Activated CD4-positive, alpha-beta T cell treated with anti-CD3 and anti-CD28 coated beads, Interleukin-2, amount 50 U/mL, for 48 hours (primary cell): Measurements from ENCODE around the gene PDE8A.
A peak's percentile ranks its signal among the peaks of the same experiment; 100 is the strongest.

Source experiments
- DNase-seq, 2 experiments: peaks; one replicate each; pipeline ENCODE4 v3.0.0-alpha.2; 2020

Gene PDE8A

DNA sequence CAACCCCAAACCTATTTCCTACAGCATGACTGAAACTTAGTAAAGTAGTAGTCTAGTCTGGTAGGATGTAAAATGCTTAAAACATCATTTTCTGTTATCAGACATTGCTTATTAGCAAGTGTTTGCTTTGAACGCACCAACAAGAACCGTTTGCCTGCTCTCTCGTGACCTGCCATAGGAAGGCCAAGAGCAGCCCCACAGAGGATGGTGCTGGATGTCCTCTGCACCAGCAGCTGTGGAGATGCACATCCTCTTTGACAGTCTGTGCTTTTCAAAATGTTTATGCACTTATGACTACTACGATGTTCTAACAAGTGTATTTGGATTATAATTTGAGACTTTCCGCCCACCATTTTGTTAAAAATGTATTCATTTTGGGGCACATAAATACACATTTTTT, 59.6 kb downstream of the PDE8A start:
- no peak for DNase-seq

DNA sequence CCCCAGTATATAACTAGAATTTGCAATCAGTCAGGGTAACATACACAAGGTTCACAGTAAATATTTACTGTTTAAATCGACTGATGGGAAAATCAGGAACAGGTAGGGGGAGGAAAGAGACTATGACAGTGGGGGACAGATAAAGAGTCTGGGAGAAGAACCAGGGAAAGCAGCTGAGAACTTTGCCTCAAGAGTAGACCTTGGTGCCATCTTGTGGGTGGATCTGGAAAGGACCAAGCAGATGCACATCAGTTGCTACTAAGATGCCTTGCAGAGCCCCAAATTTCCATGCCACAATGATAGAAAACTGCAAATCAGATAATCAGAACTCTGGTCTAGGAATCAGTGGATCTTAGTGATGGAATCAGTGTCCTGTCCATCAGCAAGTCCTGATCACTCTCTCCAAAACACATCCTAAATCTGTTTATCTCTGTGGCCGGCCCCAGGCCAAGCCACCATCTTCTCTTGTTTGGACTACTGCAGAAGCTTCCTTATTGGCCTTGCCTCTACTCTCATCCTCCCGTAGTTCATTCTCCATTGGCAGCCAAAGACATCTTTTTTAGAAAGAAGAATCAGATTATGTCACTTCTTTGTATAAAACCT, 62.7 kb downstream of the PDE8A start:
- DNase-seq = peak; percentile 38 to 53

DNA sequence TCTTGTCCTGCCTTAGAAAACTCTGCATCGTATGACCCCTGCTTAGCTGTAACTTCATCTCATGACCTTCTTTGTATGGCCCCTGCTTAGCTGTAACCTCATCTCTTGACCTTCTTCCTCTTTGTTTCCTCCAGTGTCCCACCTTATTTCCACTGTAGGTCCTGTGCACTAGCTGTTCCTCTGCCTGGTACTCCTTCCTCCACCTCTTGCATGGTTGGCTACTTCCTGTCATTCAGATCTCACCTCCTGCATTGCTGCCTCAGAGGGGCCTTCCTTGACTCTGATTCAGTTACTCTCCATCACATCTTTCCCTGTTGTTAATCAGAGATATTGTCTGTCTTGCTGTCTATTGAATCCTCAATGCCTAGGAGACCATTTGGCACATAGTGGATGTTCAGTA, 63.2 kb downstream of the PDE8A start:
- no peak for DNase-seq

DNA sequence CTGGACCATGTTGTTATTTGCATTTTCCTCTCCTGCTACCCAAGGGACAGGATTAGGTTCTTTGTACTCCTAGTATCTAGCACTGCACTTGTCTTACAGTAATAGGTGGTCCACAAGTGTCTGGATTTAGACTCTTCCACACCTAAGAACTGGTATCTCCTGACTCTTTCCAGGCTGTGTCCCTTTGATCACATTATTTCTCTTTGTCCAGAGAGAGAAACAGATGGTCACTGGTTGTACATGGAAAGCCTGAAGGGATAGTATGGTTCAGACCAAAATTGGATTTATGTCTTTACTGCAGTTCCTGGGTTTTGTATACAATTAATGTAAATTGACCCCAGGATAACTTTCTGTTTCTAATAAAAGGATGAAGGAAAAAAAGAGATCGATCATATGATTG, 64.0 kb downstream of the PDE8A start:
- DNase-seq = no peak

DNA sequence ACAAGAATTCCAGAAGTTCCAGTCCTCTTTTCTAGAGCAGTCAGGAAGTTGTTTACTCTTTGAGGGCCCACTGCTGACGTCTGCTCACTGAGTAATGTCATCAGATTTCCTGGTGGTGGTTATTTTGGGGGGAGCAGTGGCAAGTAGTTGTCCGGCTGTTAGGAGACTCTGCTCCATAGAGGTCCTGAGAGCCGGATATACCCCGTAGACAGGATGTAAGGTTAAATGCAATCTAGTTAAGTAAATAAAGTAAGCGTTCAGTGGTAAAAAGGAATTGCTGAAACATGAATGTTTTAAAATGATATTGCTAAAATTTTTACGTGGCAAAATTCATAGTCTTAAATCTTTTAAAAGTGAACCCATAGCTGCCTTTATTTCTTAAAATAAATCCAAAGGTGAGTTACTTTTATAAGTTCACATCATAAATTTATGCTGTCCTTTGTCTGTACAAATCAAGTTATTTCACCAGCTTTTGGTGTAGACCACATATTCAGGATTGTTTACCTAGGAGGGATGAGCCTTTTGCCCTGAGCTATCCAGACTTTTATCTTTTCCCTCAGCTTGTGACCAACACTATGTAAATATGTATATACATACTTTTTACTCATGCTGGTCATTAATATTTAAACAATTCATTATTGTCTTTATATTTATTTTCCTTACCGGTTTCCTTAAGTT, 65.8 kb downstream of the PDE8A start:
- no peak for DNase-seq

DNA sequence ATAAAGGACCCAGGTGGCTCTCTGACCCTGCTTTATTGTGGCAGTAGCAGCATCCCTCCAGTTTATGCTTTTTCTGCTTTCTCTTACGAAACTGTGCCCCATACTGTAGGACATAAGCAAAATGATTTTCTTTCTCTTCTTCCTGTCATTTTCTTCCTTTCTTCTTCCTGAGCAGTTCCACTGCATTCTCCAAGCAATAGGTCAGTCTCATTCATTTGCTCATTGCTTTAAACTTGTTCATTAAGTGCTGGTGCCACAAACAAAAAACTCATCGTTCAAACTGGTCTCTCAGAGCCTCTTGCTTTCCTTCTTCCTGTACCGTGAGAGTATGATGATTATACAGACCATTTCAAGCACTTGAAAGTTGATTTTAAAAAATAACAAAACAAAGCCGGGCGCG, 66.8 kb downstream of the PDE8A start:
- no peak for DNase-seq

DNA sequence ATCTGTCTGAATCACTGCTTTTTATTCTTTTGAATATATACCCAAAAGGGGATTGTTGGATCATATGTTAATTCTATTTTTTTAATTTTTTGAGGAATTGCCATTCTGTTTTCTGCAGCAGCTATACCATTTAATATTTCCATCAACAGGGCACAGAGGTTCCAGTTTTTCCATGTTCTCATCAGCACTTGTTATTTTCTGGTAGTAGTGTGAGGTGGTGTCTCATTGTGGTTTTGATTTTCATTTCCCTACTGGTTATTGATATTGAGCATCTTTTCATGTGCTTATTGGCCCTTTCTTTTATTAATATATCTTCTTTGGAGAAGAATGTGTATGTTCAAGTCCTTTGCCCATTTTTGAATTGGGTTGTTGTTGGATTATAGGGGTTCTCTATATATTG, 68.1 kb downstream of the PDE8A start:
- no peak for DNase-seq

DNA sequence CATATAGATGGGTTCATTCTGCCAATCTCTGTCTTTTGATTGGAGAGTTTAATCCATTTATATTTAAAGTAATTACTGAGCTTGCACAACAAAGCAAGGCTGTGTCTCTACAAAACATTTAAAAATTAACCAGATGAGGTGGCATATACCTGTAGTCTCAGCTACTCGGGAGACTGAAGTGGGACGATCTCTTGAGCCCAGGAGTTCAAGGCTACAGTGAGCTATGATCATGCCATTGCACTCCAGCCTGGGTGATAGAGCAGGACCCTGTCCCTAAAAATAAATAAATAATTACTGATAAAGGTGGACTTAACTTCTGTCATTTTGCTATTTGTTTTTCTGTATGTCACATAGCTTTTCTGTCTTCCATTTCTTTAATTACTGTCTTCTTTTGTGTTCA, 78.1 kb downstream of the PDE8A start:
- DNase-seq = no peak

DNA sequence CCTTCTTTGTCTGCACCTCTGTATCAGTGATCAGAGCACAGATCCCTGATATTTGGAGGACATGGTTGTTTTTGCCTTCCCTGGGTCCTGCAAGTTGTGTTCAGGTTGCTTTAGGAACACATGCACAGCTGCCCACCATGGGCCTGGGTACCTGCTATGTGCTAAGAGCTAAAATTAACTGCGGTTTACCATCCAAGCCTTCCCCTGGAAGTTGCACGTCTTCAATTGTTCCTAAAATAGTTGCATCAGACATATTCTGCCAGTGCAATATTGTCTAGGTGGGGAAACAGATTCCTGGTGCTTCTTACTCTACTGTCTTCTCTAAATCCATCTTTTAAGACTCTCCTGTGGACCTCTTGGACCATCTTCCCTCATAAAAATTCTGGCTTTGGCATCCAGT, 80.9 kb downstream of the PDE8A start:
- no peak for DNase-seq

DNA sequence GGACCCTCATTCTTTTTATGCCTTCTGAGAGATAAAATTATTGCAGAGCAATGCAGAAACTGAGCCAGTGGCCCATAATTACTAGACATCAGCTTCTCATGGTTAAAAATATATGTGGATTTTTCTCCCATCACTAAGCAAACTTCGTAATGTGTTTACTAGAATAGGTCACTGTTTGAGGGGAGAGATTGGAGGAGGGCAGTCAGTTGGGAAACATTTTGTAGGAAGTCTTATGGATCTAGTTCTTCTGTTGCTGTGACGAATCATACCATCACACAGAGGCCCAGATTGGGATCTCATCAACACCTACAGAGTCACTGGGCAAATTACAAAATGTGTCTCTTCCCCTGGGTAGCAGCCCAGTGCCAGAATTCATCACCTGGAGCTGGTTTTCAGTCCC, 81.4 kb downstream of the PDE8A start:
- no peak for DNase-seq

DNA sequence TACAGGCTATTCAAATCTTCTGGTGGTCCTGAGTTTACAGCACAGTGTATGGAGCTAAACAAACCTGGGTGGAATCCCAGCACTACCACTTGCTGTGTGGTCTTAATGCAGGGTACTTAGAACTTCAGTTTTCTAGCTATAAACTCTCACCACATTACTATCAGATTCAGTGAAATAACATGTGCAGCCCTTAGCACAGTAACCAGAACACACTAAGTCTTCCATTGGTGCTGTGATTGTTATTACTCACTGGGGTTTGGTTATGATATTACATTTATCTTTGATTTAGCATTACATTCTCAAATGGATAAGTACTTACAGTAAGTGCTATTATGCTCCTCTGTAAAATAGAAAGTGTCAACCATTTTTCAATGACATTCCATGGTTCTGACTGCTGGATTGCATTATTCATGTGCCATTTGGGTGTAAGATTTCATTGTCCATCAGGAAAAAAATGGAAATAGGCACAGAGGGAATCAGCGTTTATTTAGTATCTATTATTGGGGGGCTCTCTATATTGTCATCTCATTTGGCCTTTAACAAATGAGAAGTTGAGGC, 81.9 kb downstream of the PDE8A start:
- DNase-seq = no peak

DNA sequence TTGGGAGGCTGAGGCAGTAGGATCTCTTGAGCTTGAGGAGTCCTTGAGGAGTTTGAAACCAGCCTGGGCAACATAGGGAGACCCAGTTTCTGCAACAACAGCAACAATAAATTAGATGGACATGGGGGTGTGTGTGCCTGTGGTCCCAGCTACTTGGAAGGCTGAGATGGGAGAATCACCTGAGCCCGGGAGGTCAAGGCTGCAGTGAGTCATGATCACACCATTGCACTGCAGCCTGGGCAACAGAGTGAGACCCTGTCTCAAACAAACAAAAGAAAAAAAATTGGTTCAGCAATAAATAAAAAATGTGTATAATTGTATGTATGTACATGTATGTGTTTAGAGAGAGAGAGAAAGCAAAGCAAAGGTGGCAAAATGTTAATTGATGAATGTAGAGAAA, 83.1 kb downstream of the PDE8A start:
- DNase-seq = no peak

DNA sequence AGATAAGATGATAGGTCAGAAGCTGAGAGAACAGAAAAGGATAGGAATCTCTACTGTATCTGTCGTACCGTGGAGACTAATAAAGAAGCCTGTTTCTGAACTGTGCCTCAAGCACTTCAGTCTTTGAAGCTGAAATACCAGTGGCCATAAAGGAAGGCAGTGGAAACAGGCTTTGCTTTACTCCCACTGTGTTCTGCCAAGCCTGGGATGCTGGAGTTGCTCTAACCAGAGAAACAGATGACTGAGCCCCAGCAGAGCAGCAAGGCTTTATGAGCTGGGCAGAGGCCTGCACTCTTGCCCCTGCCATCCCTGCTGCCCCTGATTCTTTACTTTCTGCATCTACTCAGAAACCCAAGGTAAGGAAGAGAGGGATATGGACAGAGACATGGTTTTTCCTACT, 89.4 kb downstream of the PDE8A start:
- no peak for DNase-seq

DNA sequence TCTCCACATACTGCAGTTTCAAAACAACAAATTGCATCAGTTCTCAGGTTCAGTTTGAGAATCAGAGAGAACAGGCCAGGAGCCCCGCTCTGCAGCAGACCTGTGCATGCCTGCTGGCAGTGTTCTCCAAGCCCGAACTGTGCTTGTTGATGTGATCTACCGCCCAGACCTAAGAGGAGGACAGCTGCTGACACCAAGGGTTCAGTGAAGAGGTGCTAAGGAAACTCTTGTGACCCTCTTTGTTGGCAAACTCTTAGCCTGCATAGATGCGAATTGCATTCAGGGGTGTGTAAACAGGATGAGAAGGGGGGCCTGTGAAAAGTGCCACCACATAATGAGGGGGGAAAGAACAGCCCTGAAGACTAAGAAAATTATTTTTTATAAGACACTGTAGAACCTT, 89.8 kb downstream of the PDE8A start:
- DNase-seq = no peak

DNA sequence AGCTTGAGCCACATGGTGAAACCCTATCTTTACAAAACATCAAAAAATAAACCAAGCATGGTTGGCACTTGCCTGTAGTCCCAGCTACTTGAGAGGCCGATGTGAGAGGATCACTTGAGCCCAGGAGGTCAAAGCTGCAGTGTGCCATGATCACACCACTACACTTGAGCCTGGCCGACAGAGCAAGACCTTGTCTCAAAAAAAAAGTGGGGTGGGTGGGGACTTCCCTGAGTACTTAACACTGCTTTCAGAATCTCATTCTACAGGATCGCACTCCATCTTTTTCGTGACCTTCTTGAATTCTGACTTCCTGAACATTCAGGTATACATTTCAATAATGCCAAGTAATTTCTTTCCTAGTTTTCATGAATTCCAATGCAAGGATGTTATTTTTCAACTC, 91.3 kb downstream of the PDE8A start:
- no peak for DNase-seq

DNA sequence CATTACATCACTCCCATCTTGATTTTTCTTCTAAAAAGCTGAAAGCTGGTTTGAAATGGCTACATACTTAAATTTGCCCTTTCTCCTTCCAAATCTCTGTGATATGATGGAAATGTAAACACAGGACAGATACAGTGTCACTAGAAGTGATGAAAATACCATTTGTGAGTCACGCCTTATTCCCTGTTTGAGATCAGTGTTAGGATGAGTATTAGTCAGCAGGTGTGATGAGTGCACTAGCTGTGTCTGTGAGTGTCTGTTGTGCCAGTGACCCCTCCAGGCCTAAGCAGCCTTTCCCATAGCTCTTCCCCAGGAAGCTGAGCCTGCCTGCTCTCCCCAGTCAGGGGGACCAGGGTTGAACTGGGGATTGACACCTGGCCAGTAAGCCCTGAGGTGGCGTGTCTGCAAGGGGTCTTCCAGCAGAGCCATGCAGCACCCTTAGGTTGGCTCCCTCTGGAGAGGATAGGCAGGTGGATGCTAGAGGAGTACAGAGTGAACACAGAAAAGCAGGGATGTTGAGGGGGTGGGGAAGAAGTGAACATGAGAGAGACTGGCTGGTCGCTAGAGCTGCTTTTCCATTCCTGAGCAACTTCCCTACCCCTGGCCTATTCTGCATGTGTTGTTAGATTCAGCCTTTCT, 92.0 kb downstream of the PDE8A start:
- DNase-seq = peak; percentile 8 to 22

DNA sequence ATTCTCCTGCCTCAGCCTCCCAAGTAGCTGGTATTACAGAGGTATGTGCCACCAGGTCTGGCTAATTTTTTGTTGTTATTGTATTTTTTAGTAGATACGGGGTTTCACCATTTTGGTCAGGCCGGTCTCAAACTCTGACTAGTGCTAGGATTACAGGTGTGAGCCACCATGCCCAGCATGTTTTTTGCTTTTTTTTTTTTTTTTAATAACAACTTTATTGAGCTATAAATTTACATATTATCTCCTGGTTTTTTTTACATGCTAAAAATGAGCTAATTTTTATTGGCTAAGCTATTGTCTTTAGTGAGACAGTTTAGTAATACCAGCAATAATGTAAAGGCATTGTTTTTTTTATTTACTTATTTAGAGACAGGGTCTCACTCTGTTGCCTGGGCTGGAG, 105.2 kb downstream of the PDE8A start:
- DNase-seq = no peak

DNA sequence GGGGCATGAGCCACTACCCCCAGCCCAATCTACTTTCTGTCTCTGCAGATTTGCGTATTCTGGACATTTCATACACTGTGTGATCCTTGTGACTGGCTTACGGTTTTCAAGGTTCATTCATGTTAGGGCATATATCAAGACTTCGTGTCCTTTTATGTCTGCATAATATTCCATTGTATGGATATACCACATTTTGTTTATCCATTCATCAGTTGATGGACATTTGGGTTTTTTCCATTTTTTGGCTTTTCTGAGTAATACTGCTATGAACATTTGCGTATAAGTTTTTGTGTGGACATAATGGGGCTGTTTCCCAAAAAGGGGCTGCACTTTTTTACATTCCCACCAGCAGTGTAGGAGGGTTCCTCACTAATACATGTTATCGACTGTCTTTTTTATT, 106.6 kb downstream of the PDE8A start:
- no peak for DNase-seq

DNA sequence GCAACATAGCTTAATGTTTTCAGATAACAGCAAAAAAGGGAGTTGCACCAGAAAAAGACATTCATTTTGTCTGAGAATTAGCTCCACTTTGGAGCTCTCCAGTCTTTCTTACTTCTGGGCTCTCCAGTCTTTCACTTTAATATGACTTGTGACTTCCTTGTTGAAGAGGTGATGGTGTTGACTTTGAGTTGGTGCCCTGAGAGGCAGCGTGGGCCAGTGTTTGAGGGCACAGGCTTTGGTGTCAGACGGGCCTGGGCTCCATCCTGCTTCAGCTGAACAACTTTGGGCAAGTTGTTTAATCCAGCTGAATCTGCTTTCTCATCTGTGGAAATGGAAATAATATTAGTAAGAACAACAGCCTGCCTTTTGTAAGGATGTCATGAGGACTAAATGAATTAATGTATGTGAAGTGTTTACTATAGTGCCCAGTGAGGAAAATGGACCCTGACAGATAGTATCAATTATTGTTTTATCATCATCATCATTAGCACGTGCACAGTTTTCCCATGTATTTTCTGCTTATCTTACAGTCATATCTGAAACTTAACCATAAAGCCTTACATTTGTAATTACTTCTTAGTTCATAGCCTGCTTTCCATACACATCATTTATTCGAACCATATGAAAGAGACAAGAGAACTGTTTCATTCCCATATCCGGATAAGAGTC, 108.4 kb downstream of the PDE8A start:
- DNase-seq = no peak

DNA sequence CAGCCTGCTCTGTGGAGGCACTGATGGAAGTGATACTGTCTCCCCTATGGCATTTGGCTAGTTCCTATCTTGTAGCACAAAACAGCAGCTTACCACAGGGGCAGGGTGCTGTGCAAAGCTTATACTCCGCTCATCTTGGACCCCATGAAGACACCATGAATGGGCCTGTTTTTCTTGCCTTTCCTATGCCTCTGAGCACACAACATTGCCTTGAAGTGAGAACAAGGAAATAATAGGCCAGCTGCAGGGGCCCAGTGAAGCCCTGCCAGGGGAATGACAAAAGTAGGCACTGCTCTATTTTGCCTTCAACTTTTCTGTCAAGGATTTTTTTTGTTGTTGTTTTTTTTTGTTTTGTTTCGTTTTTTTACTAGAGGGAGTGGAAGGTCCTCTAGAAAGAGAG, 110.3 kb downstream of the PDE8A start:
- no peak for DNase-seq

DNA sequence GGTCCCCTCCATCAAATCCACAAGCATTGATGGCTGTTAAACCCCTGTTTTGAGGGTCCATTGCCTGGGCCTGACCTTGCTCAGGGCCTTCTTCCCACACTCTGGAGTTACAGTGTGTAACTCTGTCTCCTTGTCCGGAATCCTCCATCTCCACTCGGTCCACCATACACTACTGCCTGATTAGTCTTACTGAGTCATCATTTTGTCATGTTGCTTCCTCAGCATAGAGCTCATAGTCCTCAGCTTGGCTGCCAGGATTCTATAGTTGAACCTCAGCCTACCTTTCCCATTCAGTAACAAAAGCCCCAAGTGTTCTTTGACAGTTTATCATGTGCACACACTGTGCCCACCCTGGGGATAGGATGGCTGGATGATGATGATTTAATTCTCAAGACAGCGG, 113.0 kb downstream of the PDE8A start:
- DNase-seq = no peak

DNA sequence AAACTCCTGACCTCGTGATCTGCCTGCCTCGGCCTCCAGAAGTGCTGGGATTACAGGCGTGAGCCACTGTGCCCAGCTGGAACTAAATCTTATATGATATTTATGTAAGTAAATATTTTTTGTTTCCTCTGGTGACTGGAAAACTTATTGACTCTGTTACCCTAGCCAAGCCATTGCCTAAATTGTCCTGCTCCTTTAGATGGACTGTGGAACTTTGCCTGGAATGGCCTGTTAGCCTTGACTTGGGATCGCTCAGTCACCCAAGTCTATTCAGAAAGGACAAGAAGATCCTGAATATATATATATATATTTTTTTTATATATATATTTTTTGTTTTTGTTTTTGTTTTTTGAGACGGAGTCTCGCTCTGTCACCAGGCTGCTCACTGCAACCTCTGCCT, 113.9 kb downstream of the PDE8A start:
- DNase-seq = no peak

DNA sequence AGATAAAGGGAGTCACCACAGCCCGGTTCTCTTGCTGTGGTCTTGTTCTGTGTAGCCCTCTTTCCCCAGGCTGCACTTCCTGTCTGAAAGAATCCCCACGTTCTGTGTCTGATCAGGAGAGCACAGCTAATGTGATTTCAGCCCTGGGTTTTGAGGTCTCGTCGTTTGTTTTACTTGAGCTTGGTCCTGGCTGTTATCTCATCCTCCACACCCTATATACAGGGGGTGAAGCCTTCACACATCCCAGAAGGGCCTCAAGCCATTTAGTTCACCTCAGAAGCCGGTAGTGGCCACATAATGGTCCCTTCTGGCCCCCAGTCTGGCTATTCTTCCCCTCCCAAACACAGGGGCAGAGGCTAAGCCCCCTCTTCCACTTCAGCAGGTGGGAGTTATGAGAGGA, 115.6 kb downstream of the PDE8A start:
- no peak for DNase-seq

DNA sequence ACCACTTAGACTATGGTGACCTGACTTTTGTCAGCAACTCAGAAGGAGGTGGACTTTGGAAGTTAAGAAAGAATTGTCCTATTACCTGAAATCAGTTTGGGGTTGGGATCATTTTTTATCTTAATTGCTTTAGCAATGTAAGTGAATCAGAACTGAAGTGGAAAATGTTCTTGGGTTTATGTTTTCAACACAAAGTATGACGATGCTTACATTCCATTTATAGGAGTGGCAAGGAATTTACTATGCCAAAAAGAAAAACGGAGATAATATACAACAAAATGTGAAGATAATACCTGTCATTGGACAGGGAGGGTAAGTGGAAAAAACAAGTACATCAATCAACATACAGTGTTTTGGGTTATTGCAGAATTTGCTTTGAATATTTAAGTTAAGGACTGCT, 116.1 kb downstream of the PDE8A start:
- DNase-seq = no peak
